IgD-negative memory B cell (primary cell): ENCODE measurements around the gene DLGAP4. TPM values are rescaled to one million over a fixed set of nuclear protein-coding genes. Genes with fewer than 3 reads are reported as not detected.
"Not testable (repeated sequence)": the region's sequence is repeated elsewhere in the genome, so short reads cannot be mapped to it uniquely, and the experiment has no call there.

ENCODE experiments used
- H3K27ac Mint-ChIP-seq, 3 donors: one replicate each; pipeline ENCODE4 v1.8.0; 2020 to 2022; ENCODE audit warnings: mild to moderate bottlenecking in 3 of 3, mixed read lengths in 3 of 3, moderate library complexity in 1 of 3
- H3K27me3 Mint-ChIP-seq: one replicate; pipeline ENCODE4 v1.8.0; 2021; ENCODE audit warnings: mixed read lengths
- H3K36me3 Mint-ChIP-seq: one replicate; pipeline ENCODE4 v1.8.0; 2020; ENCODE audit warnings: mild to moderate bottlenecking, mixed read lengths
- H3K4me1 Mint-ChIP-seq, 3 donors: one replicate each; pipeline ENCODE4 v1.8.0; 2020 to 2022; ENCODE audit warnings: mixed read lengths in 3 of 3, mild to moderate bottlenecking in 1 of 3
- H3K4me3 Mint-ChIP-seq, 4 donors: one replicate each; pipeline ENCODE4 v1.8.0; 2020 to 2022; ENCODE audit warnings: mild to moderate bottlenecking in 4 of 4, mixed read lengths in 4 of 4, moderate library complexity in 3 of 4
- H3K9me3 Mint-ChIP-seq, 3 donors: one replicate each; pipeline ENCODE4 v1.8.0; 2020 to 2021; ENCODE audit warnings: mixed read lengths in 3 of 3, mild to moderate bottlenecking in 1 of 3
- polyA plus RNA-seq: library from polyadenylated mRNA; unstranded; fragments of 300-500 nt; fragmentation: Illumina TruSeq; gene quantifications from one replicate; pipeline ENCODE4 v1.2.3, GENCODE V29; 2021

DLGAP4 gene
- polyA plus RNA-seq, 1 donor from 2014 or later, result 48.2 TPM

DNA sequence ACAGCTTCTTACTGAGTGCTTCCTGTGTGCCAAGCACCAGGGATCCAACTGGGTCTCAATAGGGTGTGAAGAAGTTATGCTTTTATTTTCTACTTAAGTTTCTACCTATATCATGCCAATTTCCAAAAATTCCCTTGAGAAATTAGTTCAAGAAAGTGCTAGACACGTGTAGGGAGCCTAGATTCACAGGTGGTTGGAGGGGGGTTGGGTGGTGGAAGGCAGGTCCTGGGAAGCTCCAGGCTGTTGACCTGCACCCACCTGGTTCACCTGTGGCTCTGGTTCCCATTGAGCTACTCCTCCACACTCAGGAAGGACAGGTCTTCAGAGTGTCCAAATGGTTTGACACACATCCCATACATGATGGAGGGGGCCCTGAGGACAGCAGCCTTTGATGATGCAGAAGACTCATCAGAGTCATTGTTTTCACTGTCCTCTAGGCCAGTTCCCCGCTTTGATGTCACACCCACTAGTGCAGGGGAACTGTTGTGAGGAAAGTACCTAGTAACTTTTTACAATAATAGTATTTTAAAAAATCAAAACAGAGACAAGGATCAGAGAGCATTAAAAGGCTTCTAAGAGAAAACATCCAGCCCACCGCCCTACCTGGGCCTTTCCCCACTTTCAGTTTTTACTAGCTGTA, 195.3 kb downstream of the DLGAP4 start:
- Mint-ChIP-seq H3K4me3 (no peak overlapping the region), H3K27me3 (no peaks in the 10 kb centered on the region), H3K4me1 (peaks cover 0 to 4% (median 2%) of the 10 kb centered on the region in 3 donors), H3K9me3 (no peaks in the 10 kb centered on the region), H3K36me3 (peaks cover 3% of the 10 kb centered on the region), H3K27ac (no peak overlapping the region)

- Mint-ChIP-seq H3K27me3 (no peaks in the 10 kb centered on the region), H3K36me3 (peaks cover 6% of the 10 kb centered on the region), H3K4me1 (peaks cover 0 to 6% (median 5%) of the 10 kb centered on the region in 3 donors), H3K9me3 (no peaks in the 10 kb centered on the region), H3K4me3 (no peak overlapping the region), H3K27ac (no peak overlapping the region)
These were observed 198.2 kb downstream of the DLGAP4 start for GRCh38 chr20:36504295-36504694.

- Mint-ChIP-seq H3K4me3 (no peak overlapping the region), H3K27me3 (no peaks in the 10 kb centered on the region), H3K4me1 (peaks cover 0 to 6% (median 5%) of the 10 kb centered on the region in 3 donors), H3K36me3 (peaks cover 5% of the 10 kb centered on the region), H3K9me3 (no peaks in the 10 kb centered on the region), H3K27ac (no peak overlapping the region)
These were observed 200.1 kb downstream of the DLGAP4 start for GRCh38 chr20:36506253-36506652.

DNA sequence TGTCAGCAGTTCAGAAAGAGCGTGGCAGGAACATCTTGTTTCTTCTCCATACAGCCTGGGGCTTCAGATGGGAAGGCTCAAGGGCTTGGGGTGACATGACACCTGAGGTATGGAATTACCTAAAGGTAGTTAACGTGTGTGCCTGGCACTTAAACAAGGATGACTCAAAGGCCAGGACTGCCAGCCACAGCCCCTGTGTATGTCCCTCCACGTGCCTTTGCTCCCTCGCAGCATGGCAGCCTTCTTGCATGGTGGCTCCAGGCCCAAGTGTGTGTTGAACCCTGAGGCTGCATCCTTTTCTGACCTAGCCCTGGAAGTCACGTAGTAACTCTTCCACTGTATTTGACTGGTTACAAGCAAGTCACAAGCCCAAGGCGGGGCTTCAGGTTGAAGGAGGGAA, 201.6 kb downstream of the DLGAP4 start:
- Mint-ChIP-seq H3K4me1 (peaks cover 4 to 8% (median 6%) of the 10 kb centered on the region in 3 donors), H3K4me3 (no peak overlapping the region), H3K9me3 (no peaks in the 10 kb centered on the region), H3K27ac (peak overlapping the region in 1 of 3 donors; percentile 50), H3K27me3 (no peaks in the 10 kb centered on the region), H3K36me3 (peaks cover 5% of the 10 kb centered on the region)

GRCh38 chr20:36519012-36519719, 213.0 kb downstream of the DLGAP4 start:
- Mint-ChIP-seq H3K27me3 (no peaks in the 10 kb centered on the region), H3K36me3 (peaks cover 4% of the 10 kb centered on the region), H3K4me1 (peaks cover 4 to 6% (median 4%) of the 10 kb centered on the region in 3 donors), H3K4me3 (no peak overlapping the region), H3K27ac (peak overlapping the region in 1 of 3 donors; percentile 31), H3K9me3 (no peaks in the 10 kb centered on the region)

GRCh38 chr20:36519944-36520343, 213.8 kb downstream of the DLGAP4 start:
- no peaks in the 10 kb centered on the region for H3K27me3 Mint-ChIP-seq
- peaks cover 4 to 6% (median 4%) of the 10 kb centered on the region in 3 donors for H3K4me1 Mint-ChIP-seq
- H3K9me3 Mint-ChIP-seq, result no peaks in the 10 kb centered on the region
- peak overlapping the region in 1 of 3 donors; percentile 31 for H3K27ac Mint-ChIP-seq
- peaks cover 4% of the 10 kb centered on the region for H3K36me3 Mint-ChIP-seq
- no peak overlapping the region for H3K4me3 Mint-ChIP-seq

DNA sequence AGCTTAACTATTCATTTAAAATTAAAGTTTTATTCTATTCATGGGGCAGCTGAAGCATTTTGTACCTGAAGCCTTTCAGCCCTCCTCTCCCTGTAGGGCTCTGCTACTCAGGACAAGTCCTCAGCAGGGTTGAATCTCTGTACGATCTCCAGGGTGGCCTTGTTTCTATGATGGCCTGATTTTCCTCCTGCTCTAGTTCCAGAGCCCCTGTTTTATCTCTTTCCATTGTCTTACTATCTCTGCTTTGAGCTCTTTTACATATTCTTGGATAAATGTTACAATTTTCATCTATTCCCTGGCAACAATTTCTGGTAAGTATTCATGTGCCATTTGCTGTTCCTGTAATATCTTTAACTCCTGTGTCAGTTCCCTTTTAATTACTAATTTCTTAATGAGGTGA, 215.4 kb downstream of the DLGAP4 start:
- Mint-ChIP-seq H3K4me3 (no peak overlapping the region), H3K27ac (peak overlapping the region in 1 of 3 donors; percentile 47), H3K9me3 (no peaks in the 10 kb centered on the region), H3K4me1 (peaks cover 4 to 6% (median 4%) of the 10 kb centered on the region in 3 donors), H3K36me3 (no peaks in the 10 kb centered on the region), H3K27me3 (no peaks in the 10 kb centered on the region)

DNA sequence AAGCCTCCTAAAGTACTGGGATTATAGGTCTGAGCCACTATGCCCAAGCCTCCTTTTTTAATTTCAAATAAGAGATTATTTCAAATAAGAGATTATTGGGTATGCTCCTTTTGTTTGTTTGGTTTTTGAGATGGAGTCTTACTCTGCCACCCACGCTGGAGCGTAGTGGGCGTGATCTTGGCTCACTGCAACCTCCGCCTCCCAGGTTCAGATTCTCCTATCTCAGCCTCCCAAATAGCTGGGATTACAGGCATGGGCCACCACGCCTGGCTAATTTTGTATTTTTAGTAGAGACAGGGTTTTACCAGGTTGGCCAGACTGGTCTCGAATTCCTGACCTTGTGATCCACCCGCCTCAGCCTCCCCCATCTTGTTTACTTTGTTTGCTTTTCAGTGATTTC, 216.3 kb downstream of the DLGAP4 start:
- not testable (repeated sequence) for H3K4me3 Mint-ChIP-seq, H3K27ac Mint-ChIP-seq, H3K27me3 Mint-ChIP-seq, H3K36me3 Mint-ChIP-seq, H3K4me1 Mint-ChIP-seq, H3K9me3 Mint-ChIP-seq

- no peaks in the 10 kb centered on the region for H3K27me3 Mint-ChIP-seq
- H3K4me3 Mint-ChIP-seq, result no peak overlapping the region
- no peaks in the 10 kb centered on the region for H3K9me3 Mint-ChIP-seq
- H3K4me1 Mint-ChIP-seq, result peaks cover 4 to 6% (median 4%) of the 10 kb centered on the region in 3 donors
- no peaks in the 10 kb centered on the region for H3K36me3 Mint-ChIP-seq
- H3K27ac Mint-ChIP-seq, result no peak overlapping the region
These were observed 217.2 kb downstream of the DLGAP4 start for GRCh38 chr20:36523341-36523740.

- no peaks in the 10 kb centered on the region for H3K36me3 Mint-ChIP-seq
These were observed 219.7 kb downstream of the DLGAP4 start for GRCh38 chr20:36525620-36526365.

GRCh38 chr20:36526521-36527011, 220.4 kb downstream of the DLGAP4 start:
- H3K4me3 Mint-ChIP-seq, result no peak overlapping the region
- no peaks in the 10 kb centered on the region for H3K36me3 Mint-ChIP-seq
- H3K27me3 Mint-ChIP-seq, result no peaks in the 10 kb centered on the region
- peaks cover 0 to 4% (median 0%) of the 10 kb centered on the region in 3 donors for H3K4me1 Mint-ChIP-seq
- no peaks in the 10 kb centered on the region for H3K9me3 Mint-ChIP-seq
- H3K27ac Mint-ChIP-seq, result no peak overlapping the region

More at GRCh38 chr20:36525620-36526365, 219.7 kb downstream of the DLGAP4 start:
- no peaks in the 10 kb centered on the region for H3K27me3 Mint-ChIP-seq
- H3K4me1 Mint-ChIP-seq, result peaks cover 0 to 4% (median 0%) of the 10 kb centered on the region in 3 donors
- no peaks in the 10 kb centered on the region for H3K9me3 Mint-ChIP-seq
- no peak overlapping the region for H3K4me3 Mint-ChIP-seq
- H3K27ac Mint-ChIP-seq, result no peak overlapping the region

DNA sequence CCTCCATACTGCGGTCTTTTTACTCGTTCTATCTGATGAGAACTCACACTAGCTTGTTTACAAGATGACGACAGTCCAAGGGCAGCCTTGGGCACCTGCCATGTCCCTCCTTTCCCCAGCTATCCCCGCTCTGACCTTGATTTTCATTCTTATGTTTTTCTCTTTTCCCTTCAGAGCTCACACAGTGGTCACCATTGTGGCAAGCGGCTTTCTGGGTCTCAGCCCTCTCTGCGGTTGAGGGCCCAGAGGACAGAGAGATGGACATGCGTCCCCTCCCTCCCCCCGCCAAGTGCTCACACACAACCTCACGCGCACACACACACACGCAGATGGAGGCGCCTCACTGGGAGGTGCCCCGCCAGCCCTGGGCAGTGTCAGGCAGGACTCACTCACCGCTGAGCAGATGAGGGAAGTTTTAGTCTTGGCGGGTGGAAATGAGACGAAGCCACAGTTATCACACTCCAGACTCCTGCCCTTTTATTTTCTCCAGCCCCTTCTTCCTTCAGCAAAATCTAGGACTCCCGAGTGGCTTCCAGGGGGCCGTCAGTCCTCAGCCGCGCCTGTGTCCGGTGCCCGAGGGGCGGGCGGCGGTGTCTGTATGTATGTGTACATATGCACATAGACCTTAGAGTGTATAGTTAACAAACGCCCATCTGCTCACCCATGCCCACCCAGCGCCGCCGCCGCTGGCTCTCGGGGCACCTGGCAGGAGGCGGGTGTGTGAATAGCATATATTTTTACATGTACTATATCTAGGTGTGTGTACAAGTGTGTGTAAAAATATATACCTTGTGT, 221.4 kb downstream of the DLGAP4 start:
- Mint-ChIP-seq H3K9me3 (no peaks in the 10 kb centered on the region), H3K4me3 (no peak overlapping the region), H3K4me1 (no peaks in the 10 kb centered on the region), H3K36me3 (no peaks in the 10 kb centered on the region), H3K27me3 (no peaks in the 10 kb centered on the region), H3K27ac (no peak overlapping the region)

DNA sequence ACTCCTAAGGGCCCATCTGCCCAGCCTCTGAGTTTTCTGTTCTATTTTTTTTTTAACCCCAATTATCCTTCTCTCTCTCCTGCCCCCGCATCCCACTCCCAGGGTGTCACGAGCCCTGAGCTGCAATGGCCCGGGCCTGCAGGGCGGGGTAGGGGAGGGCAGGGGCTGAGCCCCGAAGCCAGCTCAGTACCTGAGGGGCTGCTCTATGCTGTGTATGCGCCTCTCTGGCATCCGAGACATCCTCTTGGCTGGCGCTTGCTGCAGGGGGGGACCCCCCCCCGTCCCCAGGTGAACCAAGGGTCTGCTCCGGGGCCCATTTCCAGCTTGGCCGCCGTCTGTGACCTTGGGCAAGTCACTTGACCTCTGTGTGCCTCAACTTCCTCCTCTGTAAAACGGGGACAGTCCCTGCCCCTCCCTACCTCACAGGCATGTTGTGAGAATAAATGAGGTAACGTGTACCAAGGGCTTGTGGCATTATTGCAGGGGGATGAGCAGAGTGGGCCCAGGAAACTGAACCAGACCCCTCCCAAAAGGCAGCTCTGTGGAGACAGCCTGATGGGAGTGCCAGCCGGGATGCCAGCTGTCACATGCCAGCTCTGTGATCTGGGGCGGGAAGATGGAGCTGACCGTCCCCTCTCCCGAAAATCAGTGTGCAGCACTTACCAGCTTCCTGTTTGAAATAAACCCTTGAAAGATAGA, 222.2 kb downstream of the DLGAP4 start:
- Mint-ChIP-seq H3K4me1 (peaks cover 0 to 2% (median 0%) of the 10 kb centered on the region in 3 donors), H3K27ac (no peak overlapping the region), H3K27me3 (no peaks in the 10 kb centered on the region), H3K36me3 (no peaks in the 10 kb centered on the region), H3K4me3 (no peak overlapping the region), H3K9me3 (no peaks in the 10 kb centered on the region)

GRCh38 chr20:36528875-36529417, 222.8 kb downstream of the DLGAP4 start:
- no peak overlapping the region for H3K4me3 Mint-ChIP-seq
- H3K36me3 Mint-ChIP-seq, result no peaks in the 10 kb centered on the region
- no peak overlapping the region for H3K27ac Mint-ChIP-seq
- H3K27me3 Mint-ChIP-seq, result no peaks in the 10 kb centered on the region
- H3K9me3 Mint-ChIP-seq, result no peaks in the 10 kb centered on the region
- H3K4me1 Mint-ChIP-seq, result peaks cover 0 to 2% (median 0%) of the 10 kb centered on the region in 3 donors
